ENCODE results near the gene GAB1. TPM values are rescaled to one million over a fixed set of nuclear protein-coding genes. Genes with fewer than 3 reads are reported as not detected.
A peak's percentile ranks its signal among the peaks of the same experiment; 100 is the strongest.

Gene GAB1
- total and polyA plus RNA-seq, 8 donors, result 43.5 to 109 (median 90.7) TPM

DNA sequence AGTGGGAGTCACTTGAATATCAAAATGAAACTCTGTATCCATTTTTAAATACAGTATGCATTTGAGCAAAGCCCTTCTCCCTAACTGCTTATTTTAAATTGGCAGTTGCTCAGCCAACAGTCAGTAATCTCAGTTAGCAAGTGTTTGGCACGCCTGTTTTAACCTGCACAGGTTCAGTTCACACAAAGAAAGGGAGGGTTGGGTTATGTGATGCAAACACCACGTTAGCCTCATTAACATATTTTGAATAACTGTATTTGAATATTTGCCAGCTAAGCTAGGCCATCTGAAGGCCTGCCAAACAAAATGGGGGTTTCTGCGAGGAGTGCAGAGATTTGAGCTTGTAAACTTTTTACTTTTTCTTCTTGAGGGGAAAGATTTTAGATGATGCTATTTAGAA lies 19.8 kb downstream of the GAB1 start:
- DNase-seq, result no peak
- ATAC-seq, result peak; percentile 34
- intact Hi-C loops (cut with DNase I), result no loop called here
- no peaks in the 10 kb centered on the region for H3K36me3 ChIP-seq
- no peak overlapping the region for H3K4me3 ChIP-seq
- no peaks in the 10 kb centered on the region for H3K9me3 ChIP-seq
- H3K27ac ChIP-seq, result peak overlapping the region; percentile 47 to 48
- peaks cover 59 to 83% of the 10 kb centered on the region in 2 donors for H3K4me1 ChIP-seq
- no peak for TF ChIP-seq CTCF (IDR thresholded peaks at IDR 0.05)
- H3K27me3 ChIP-seq, result no peaks in the 10 kb centered on the region

GRCh38 chr4:143357161-143357845 lies 20.6 kb downstream of the GAB1 start:
- Histone ChIP-seq H3K4me1 (peaks cover 51 to 83% of the 10 kb centered on the region in 2 donors), H3K27me3 (no peaks in the 10 kb centered on the region), H3K36me3 (no peaks in the 10 kb centered on the region), H3K9me3 (no peaks in the 10 kb centered on the region), H3K27ac (peak overlapping the region; percentile 47 to 48), H3K4me3 (no peak overlapping the region)
- TF ChIP-seq CTCF (IDR thresholded peaks at IDR 0.05), result no peak
- intact Hi-C loops (cut with DNase I), result no loop called here
- DNase-seq (no peak), ATAC-seq (no peak)

DNA sequence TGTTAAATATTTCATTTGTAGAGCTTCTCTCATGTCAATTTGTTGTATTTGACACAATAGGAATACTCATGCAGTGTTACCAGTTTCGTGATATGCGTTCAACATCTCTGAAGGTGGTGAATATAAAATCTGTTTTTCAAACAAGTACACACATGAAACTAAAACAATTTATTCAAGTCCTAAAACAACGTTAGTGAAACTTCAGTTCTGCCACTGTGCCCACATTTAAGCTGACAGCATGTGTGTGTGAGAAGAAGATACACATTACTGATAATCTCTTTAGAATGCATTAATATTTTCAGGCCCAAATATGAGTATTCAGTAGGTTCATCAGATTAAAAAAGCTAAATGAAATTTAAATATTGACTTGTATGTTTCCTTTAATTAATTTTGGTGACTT lies 21.7 kb downstream of the GAB1 start:
- Histone ChIP-seq H3K36me3 (no peaks in the 10 kb centered on the region), H3K27ac (peak overlapping the region; percentile 62 to 73), H3K4me1 (peaks cover 39 to 74% of the 10 kb centered on the region in 2 donors), H3K9me3 (no peaks in the 10 kb centered on the region), H3K4me3 (no peak overlapping the region), H3K27me3 (no peaks in the 10 kb centered on the region)
- TF ChIP-seq CTCF (IDR thresholded peaks at IDR 0.05), result no peak
- DNase-seq (no peak), ATAC-seq (no peak)
- intact Hi-C loops (cut with DNase I), result no loop called here

GRCh38 chr4:143358923-143359643 lies 22.4 kb downstream of the GAB1 start:
- Histone ChIP-seq H3K27ac (peak overlapping the region; percentile 62 to 73), H3K27me3 (no peaks in the 10 kb centered on the region), H3K4me3 (no peak overlapping the region), H3K4me1 (peaks cover 37 to 71% of the 10 kb centered on the region in 2 donors), H3K9me3 (no peaks in the 10 kb centered on the region), H3K36me3 (no peaks in the 10 kb centered on the region)
- ATAC-seq, result peak; percentile 83
- peak in 2 of 4 donors; percentile 47 to 86 for DNase-seq
- TF ChIP-seq CTCF (IDR thresholded peaks at IDR 0.05), result no peak
- intact Hi-C loops (cut with DNase I), result no loop called here

DNA sequence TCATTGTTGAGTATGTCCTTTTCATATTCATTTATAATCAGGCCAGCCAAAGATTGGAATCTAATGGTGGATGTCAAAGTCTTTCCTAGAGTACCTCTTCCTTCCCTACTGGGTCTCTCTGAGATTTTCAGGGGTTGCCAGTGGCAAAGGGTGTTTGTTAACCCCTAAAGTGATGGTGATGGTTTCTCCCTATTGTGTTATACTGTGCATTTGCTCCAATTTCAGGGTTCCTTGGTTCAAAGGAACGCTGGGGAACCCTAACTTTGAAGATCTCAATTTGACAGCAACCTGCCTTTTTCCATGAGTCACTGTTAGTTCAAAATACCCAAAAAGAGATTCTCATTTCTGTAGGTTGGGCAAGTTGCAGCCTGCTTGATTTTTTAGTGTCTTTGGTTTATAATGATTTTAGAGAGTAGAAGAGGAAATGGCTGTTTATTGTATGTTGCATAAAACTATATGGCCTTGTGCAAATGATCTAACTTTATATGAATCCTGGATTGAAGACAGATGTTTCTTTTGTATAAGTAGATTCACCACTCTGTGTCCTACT lies 23.0 kb downstream of the GAB1 start:
- no peak for TF ChIP-seq CTCF (IDR thresholded peaks at IDR 0.05)

More for the DNA sequence above, 23.0 kb downstream of the GAB1 start:
- Histone ChIP-seq H3K27me3 (no peaks in the 10 kb centered on the region), H3K36me3 (no peaks in the 10 kb centered on the region), H3K27ac (peak overlapping the region; percentile 62 to 73), H3K9me3 (no peaks in the 10 kb centered on the region), H3K4me1 (peaks cover 33 to 67% of the 10 kb centered on the region in 2 donors), H3K4me3 (no peak overlapping the region)
- intact Hi-C loops (cut with DNase I), result no loop called here
- DNase-seq, result no peak
- no peak for ATAC-seq
